ENCODE results near the gene EPHA6. TPM values are rescaled to one million over a fixed set of nuclear protein-coding genes. Genes with fewer than 3 reads are reported as not detected.

The EPHA6 gene
- total RNA-seq, 1 donor from 2014 or later = 1.2 TPM

- intact Hi-C loops (cut with DNase I) = no loop called here
- H3K9me3 ChIP-seq = no peaks in the 10 kb centered on the region
Observed at GRCh38 chr3:97409612-97410011, 595.2 kb downstream of the EPHA6 start.

GRCh38 chr3:97421565-97421964 is 607.2 kb downstream of the EPHA6 start:
- H3K27me3 ChIP-seq = no peaks in the 10 kb centered on the region
- no peak overlapping the region for H3K4me3 ChIP-seq
- DNase-seq (ENCODE audit: extremely low spot score in 2 of 2) = no peak
- intact Hi-C loops (cut with DNase I) = no loop called here
- no peaks in the 10 kb centered on the region for H3K36me3 ChIP-seq
- no peaks in the 10 kb centered on the region for H3K9me3 ChIP-seq
- no peaks in the 10 kb centered on the region for H3K4me1 ChIP-seq
- TF ChIP-seq CTCF (IDR thresholded peaks at IDR 0.05) (no peak), POLR2AphosphoS5 (IDR thresholded peaks at IDR 0.05; ENCODE audit: insufficient read depth in 1 of 2, low read depth in 1 of 2) (no peak), POLR2A (IDR thresholded peaks at IDR 0.05) (no peak)
- no peak overlapping the region for H3K27ac ChIP-seq

More at GRCh38 chr3:97409612-97410011, 595.2 kb downstream of the EPHA6 start:
- Histone ChIP-seq H3K27ac (no peak overlapping the region), H3K36me3 (no peaks in the 10 kb centered on the region), H3K4me3 (no peak overlapping the region), H3K4me1 (no peaks in the 10 kb centered on the region), H3K27me3 (no peaks in the 10 kb centered on the region)
- DNase-seq (ENCODE audit: extremely low spot score in 2 of 2) = no peak
- no peak for TF ChIP-seq CTCF (IDR thresholded peaks at IDR 0.05)
- TF ChIP-seq POLR2A (IDR thresholded peaks at IDR 0.05) = no peak
- TF ChIP-seq POLR2AphosphoS5 (IDR thresholded peaks at IDR 0.05; ENCODE audit: insufficient read depth in 1 of 2, low read depth in 1 of 2) = no peak

GRCh38 chr3:97425002-97425401 is 610.6 kb downstream of the EPHA6 start:
- DNase-seq (ENCODE audit: extremely low spot score in 2 of 2) = no peak
- no peaks in the 10 kb centered on the region for H3K36me3 ChIP-seq
- intact Hi-C loops (cut with DNase I) = no loop called here
- no peak overlapping the region for H3K27ac ChIP-seq
- H3K9me3 ChIP-seq = no peaks in the 10 kb centered on the region
- no peak for TF ChIP-seq CTCF (IDR thresholded peaks at IDR 0.05)
- H3K27me3 ChIP-seq = no peaks in the 10 kb centered on the region
- no peak overlapping the region for H3K4me3 ChIP-seq
- no peaks in the 10 kb centered on the region for H3K4me1 ChIP-seq

- no peak for TF ChIP-seq CTCF (IDR thresholded peaks at IDR 0.05)
- no peak for TF ChIP-seq POLR2AphosphoS5 (IDR thresholded peaks at IDR 0.05; ENCODE audit: insufficient read depth in 1 of 2, low read depth in 1 of 2)
- TF ChIP-seq POLR2A (IDR thresholded peaks at IDR 0.05) = no peak
- Histone ChIP-seq H3K4me3 (no peak overlapping the region), H3K27ac (no peak overlapping the region), H3K36me3 (no peaks in the 10 kb centered on the region), H3K4me1 (no peaks in the 10 kb centered on the region), H3K27me3 (no peaks in the 10 kb centered on the region), H3K9me3 (no peaks in the 10 kb centered on the region)
- intact Hi-C loops (cut with DNase I) = no loop called here
- no peak for DNase-seq (ENCODE audit: extremely low spot score in 2 of 2)
Observed at GRCh38 chr3:97430601-97431000, 616.2 kb downstream of the EPHA6 start.

GRCh38 chr3:97432914-97433313 is 618.5 kb downstream of the EPHA6 start:
- no peaks in the 10 kb centered on the region for H3K9me3 ChIP-seq
- H3K36me3 ChIP-seq = no peaks in the 10 kb centered on the region
- intact Hi-C loops (cut with DNase I) = no loop called here
- no peaks in the 10 kb centered on the region for H3K4me1 ChIP-seq
- no peak overlapping the region for H3K4me3 ChIP-seq
- no peaks in the 10 kb centered on the region for H3K27me3 ChIP-seq
- no peak overlapping the region for H3K27ac ChIP-seq
- no peak for DNase-seq (ENCODE audit: extremely low spot score in 2 of 2)
- TF ChIP-seq POLR2A (IDR thresholded peaks at IDR 0.05) = no peak
- TF ChIP-seq CTCF (IDR thresholded peaks at IDR 0.05) = no peak
- TF ChIP-seq POLR2AphosphoS5 (IDR thresholded peaks at IDR 0.05; ENCODE audit: insufficient read depth in 1 of 2, low read depth in 1 of 2) = no peak
